SH-SY5Y (cell line): ENCODE data around the gene PKDCC.
A peak's percentile ranks its signal among the peaks of the same experiment; 100 is the strongest.

Source experiments
- GATA2 ChIP-seq: IDR thresholded peaks from 2 replicates; pipeline ENCODE4 v1.6.1; 2011; ENCODE audit warnings: mild to moderate bottlenecking, low read depth, low read length
- GATA3 ChIP-seq: IDR thresholded peaks from 2 replicates; pipeline ENCODE4 v1.6.1; 2011; ENCODE audit warnings: low read depth, mild to moderate bottlenecking, low read length, moderate library complexity

The PKDCC gene, protein sequence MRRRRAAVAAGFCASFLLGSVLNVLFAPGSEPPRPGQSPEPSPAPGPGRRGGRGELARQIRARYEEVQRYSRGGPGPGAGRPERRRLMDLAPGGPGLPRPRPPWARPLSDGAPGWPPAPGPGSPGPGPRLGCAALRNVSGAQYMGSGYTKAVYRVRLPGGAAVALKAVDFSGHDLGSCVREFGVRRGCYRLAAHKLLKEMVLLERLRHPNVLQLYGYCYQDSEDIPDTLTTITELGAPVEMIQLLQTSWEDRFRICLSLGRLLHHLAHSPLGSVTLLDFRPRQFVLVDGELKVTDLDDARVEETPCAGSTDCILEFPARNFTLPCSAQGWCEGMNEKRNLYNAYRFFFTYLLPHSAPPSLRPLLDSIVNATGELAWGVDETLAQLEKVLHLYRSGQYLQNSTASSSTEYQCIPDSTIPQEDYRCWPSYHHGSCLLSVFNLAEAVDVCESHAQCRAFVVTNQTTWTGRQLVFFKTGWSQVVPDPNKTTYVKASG

DNA sequence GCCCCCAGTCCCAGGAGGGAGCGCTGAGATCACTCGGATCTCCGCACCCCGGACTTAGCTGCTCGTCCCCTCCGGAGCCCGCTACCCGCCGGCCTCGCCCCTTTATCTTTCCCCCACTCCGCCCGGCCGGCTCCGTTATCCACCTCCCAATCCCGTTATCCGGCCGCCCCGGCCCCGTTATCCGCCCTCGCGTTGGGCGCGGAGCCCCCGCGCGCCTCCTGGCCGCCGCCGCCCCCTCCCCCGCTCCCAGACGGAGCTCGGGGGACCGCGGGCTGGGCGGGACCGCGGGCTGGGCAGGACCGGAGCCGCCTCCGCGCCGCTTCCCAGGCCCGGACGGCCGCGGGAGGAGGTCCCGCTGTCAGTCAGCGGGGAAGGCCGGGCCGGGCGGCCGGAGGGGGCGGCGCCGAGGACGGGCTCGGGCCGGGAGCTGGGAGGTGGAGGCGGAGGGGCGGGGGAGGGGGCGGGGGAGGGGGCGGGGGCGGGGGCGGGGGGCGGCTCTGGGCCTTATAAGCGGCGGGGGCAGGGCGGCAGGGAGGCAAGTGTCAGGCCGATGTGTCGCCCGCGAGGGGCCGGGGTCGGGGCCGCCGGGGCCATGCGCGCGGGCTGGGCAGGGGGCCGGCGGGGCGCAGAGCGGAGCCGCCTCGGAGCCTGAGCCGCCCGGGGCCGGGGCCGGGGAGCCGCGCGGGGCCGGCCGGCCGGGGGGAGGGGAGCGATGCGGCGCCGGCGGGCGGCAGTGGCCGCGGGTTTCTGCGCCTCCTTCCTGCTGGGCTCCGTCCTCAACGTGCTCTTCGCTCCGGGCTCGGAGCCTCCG lies at the start of gene PKDCC:
TSS of gene PKDCC (plus strand) at position 534 of the 811 bp plus-strand sequence. CDS start at position 713, 179 bp downstream.
- TF ChIP-seq GATA3: no peak
- TF ChIP-seq GATA2: peak; percentile 44; the same call in 1 of the 2 replicates

DNA sequence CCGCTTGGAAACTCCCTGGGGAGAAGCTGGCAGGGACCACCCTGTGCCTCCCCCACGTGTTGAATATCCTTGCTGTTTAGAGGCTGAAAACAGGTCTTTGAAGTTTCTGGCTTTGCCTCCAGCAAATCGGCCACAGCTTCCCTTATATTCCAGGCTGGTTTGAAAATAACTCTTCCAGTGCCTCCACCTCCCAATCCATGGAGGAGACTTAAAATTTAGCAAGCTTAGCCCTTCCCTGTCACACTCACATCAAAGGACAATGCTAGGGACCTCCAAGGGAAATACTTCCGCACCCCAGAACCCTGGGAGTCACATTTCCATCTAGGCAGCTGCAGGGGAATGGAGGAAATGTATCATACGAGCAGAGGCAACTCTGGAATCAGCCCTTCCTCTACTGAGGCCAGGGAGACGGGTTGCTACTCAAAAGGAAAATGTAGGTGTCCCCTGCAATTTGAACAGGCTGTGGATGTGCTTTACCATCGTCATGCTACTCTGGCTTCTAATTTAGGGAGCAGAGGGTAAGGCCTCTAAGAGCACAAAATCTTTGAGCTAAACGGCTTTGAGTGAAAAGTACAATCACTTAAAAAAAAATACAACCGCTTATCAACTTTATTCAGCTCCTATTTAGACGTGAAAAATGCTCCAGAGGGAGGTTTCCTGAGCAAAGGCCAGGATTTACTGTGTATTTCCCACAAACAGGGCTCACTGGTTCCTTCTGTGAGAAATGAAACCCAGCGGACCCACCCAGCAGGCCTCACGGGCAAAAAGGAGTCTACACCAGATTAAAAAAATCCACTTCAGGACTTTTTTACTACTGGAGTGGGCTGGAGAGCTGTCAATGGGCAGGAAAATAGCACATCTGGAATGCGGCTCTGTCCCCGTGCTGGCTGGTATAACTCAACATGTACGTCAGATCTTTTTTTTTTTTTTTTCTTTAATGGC lies 49.4 kb upstream of the PKDCC start:
- TF ChIP-seq GATA3 (no peak), GATA2 (no peak)

DNA sequence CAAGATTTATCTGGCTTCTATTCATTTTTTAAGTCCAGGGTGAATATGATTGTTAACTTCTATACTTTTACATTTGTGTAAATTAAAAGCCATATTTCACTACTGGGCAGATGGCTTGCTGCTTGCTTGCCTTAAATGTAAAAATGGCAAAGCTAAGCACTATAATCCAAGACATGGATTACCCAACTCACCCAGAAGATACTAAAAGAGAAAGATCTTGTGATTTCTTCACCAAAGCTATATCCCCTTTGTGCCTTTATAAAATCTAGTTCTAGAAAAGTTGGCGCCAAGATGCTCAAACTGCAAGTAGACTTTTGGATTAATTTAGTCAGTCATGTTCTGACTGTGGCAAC lies 48.7 kb upstream of the PKDCC start:
- TF ChIP-seq GATA2: no peak
- no peak for TF ChIP-seq GATA3

DNA sequence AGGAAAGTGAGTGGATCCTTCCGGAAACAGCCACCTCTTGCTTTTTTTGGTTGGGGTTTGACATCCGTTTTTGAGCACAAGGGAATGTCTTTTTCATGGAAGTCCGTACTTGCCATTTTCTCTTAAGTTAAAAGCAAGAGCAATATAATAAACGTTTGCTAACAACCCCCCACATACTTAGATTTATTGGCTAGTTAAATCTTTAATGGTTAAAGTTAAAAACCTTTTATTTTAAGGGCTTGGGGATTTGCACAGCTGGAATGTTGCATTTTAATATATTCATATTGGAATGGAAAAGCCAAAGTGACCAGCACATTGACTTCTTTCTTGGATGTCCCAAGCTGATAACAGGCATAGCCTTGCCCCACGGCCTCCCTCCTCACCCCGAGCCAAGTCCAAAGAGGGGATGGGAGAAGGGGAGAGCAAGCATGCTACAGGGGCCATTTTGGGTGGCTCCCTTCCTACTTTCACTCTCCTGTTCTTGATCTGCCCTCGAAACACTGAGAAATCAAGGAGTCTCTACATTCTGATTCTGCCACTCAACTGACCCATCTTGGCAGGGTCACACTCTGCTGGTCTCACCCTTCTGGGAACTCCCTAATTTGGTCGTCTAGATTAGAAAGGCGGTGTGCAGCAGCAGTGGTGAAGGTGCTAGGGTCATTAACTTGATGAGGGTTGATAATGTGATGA lies 48.1 kb upstream of the PKDCC start:
- TF ChIP-seq GATA3: no peak
- TF ChIP-seq GATA2: no peak

DNA sequence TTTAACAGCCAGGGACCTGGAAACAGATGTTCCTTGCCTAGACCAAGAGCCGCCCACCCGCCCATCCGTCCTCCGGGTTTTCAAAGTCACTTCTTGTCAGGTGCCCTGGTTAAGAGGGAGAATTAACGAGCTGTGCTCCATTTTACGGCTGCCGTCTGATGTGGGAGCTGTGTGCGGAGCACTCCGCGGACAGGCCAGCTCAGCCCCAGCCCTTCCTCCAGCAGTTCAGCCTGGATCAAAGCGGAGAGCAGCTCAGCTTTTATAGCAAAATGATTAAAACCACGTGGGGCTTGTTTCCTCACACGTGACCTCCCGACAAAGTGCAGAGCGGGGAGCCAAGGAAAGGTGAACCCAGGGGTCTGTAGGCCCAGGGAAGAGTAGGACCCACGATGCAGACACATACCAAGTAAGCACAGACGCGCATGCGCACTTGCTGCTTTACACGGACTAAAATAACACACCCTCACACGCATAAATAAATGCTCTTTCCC lies 46.1 kb upstream of the PKDCC start:
- TF ChIP-seq GATA2 (no peak), GATA3 (no peak)

DNA sequence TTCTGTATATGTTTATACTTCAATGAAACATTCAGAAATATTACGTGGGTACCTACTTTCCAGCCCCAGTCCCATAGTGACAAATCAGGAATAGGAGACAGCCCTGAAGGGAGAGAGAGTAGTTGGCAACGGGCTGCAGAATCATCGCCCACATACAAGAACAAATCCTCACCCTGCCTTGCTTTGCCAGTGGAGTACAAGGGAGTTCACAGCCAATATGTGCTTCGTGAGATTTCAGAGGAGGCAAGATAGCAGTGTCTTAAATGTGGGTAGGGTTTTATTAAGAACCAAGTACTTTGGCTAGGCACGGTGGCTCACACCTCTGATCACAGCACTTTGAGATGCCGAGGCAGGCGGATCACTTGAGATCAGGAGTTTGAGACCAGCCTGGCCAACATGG lies 40.3 kb upstream of the PKDCC start:
- no peak for TF ChIP-seq GATA3
- no peak for TF ChIP-seq GATA2

DNA sequence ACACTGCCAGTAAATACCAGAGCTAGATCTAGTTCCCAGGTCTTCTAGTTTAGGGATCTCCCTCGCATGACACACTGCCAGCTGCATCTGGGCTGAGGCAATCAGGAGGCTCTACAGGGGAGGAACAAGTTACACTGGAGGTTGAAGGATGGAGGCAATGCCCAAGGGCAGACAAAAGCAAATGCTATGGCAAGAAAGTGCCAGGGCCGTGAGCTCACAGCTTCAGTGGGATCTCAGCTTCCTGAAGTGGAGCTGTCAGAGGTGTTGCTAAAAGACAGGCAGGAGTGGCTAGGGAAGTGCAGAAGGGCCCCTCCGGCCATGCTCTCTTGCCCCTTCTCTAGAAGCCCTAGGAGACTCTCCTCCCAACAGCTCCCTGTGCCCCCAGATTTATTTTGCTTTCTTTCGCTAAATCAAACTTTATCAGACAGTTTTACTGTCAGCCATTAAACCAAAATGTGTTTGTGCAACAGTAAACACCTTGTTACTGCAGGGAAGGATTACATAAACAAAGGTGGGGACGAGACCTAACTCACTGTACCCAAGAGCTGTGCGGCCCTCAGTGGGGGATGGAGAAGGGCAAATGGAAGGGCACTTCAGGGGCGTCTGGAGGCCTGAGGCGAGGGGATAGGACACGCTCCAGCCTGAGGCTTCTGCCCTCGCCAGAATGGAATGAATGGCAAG lies 39.4 kb upstream of the PKDCC start:
- TF ChIP-seq GATA2 (no peak), GATA3 (no peak)

DNA sequence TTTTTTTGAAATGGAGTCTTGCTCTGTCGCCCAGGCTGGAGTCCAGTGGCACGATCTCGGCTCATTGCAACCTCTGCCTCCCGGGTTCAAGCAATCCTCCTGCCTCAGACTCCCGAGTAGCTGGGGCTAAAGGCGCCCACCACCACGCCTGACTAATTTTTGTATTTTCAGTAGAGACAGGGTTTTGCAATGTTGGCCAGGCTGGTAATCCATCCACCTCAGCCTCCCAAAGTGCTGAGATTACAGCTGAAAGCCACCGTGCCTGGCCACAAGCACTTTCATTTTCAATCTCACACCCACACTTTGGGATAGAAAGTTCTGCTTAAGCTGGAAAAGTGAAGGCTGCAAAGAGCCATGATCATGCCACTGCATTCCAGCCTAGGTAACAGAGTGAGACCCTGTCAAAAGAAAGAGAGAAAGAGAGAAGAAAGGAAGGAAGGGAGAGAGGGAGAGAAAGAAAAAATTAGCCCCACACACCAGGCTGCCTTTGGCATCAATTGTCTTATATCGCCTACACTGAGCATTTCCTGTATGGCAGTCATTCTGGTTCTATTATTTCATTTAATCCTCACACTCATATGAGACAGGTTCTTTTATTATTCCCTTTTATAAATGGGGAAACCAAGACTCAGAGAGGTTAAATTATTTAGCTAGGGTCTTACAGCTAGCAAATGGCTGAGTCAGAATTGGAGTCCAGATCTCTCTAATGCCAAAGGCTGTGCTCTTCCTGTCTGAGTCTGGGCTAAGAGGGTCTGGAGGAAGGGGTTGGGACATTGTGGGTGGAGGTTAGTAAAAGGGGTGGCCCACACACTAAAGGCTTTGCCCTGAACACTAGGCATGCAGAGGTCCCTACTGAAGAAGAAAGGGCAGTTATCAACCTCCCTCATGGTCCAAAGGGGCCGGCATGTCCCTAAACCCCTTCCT lies 37.9 kb upstream of the PKDCC start:
- TF ChIP-seq GATA3: no peak
- no peak for TF ChIP-seq GATA2

DNA sequence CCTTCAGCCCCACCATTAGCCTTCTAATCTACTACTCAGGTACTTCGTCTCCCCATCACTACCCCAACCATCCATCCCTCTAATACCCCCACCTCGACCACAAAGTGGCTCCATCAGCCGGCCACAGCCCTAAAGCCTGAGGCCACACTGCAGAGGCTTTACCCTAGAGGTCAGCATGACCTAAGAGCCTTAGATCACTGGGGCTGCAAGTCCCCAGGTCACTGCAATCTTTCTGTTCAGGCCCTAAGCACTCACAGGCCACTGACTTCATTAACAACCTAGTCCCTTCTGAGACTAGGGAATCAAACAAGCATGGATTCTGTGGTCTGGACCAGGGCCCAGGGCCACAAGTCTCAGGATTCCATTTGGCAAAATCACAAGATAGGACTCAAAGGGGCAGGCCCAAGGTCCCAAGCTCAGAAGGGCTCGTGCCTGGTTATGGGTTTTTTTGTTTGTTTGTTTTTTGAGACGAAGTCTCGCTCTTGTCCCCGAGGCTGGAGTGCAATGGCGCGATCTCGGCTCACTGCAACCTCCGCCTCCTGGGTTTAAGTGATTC lies 37.0 kb upstream of the PKDCC start:
- TF ChIP-seq GATA3 (no peak), GATA2 (no peak)

DNA sequence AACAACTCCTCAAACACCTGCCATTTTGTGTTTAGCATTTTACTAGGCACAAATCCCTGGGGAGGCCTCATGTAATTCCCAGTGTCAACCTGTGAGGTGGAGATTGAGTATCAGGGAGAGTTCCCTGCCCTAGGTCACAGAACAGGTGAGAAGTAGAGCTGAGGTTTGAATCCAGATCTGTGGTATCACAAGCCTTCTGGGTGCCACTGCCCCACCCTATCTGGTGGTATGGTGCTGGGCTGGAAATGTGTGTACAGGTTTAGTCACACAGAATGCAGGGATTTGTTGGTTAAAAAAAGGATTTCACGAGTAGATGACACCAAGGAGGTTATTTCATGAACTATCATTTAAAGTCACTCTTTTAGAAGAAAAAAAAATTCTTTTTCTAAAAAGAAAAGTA lies 35.7 kb upstream of the PKDCC start:
- TF ChIP-seq GATA3 (no peak), GATA2 (no peak)

DNA sequence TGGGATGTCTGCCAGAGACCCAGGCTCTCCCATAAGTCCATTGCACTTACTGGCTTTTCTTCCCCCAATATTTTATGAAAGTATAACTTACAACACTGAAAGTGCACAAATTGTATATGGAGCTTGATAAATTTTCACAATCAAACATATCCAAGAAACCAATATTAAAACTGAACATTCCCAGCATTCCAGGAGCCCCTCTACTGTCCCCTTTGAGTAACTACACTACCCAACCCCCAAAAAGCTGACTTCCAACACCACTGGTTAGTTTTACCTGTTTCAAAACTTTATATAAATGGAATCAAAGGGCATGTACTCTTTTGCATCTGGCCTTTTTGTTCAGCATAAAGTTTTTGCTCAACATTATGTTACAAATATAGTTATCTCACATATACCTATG lies 35.2 kb upstream of the PKDCC start:
- TF ChIP-seq GATA2 (no peak), GATA3 (no peak)
